ACC112 (cell line): ENCODE data around the gene BMP6.

Experiments used
- H2AFZ ChIP-seq: fragments of 200-600 bp; sonication (generic); one replicate; pipeline ENCODE4 v1.6.0; 2017; ENCODE audit warnings: antibody characterized with exemption, low read length; ENCODE audit not compliant: unreplicated experiment
- H3K27ac ChIP-seq: fragments of 200-600 bp; sonication (generic); 2 replicates; pipeline ENCODE4 v1.5.1; 2014; ENCODE audit warnings: low read depth, mild to moderate bottlenecking, antibody characterized with exemption, low read length, moderate library complexity
- H3K27me3 ChIP-seq: fragments of 200-600 bp; sonication (generic); 2 replicates; pipeline ENCODE4 v1.6.1; 2014; ENCODE audit warnings: mild to moderate bottlenecking, antibody characterized with exemption, low read length, moderate library complexity, mixed read lengths; ENCODE audit not compliant: insufficient read depth
- H3K36me3 ChIP-seq: fragments of 200-600 bp; sonication (generic); 2 replicates; pipeline ENCODE4 v1.6.1; 2016; ENCODE audit warnings: mild to moderate bottlenecking, antibody characterized with exemption, low read length, moderate library complexity, mixed read lengths; ENCODE audit not compliant: insufficient read depth
- H3K4me1 ChIP-seq: fragments of 200-600 bp; sonication (generic); one replicate; pipeline ENCODE4 v1.6.1; 2016; ENCODE audit warnings: low read length, mixed read lengths; ENCODE audit not compliant: insufficient read depth, unreplicated experiment, control insufficient read depth
- H3K4me3 ChIP-seq: fragments of 200-600 bp; sonication (generic); 2 replicates; pipeline ENCODE4 v1.5.1; 2014; ENCODE audit warnings: mild to moderate bottlenecking, low read depth, low read length
- H3K79me2 ChIP-seq: fragments of 200-600 bp; sonication (generic); one replicate; pipeline ENCODE4 v1.6.0; 2016; ENCODE audit warnings: low read length; ENCODE audit not compliant: control insufficient read depth, unreplicated experiment, insufficient read depth

The BMP6 gene

DNA sequence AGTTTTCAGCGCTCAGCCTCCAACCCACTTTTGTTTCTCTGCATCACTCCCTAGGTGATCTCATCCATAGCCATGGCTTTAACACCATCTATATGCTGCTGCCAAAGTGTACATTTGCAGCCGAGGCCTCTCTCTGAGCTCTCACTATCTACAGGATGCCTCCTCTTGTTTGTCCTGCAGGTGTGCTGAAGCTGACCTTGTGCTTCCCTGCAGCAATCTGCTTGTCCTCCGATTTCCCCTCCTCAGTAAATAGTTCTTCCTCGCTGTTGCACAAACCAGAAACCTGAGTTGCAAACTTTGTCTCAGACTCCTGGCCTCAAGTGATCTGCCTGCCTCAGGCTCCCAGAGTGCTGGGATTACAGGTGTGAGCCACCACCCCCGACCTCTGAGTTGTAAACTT is 188.4 kb downstream of the BMP6 start:
- H3K27me3 ChIP-seq, result no peaks in the 10 kb centered on the region
- peaks cover 15% of the 10 kb centered on the region for H3K4me1 ChIP-seq
- H2AFZ ChIP-seq, result no peak overlapping the region
- H3K4me3 ChIP-seq, result no peak overlapping the region
- H3K79me2 ChIP-seq, result peaks cover 7% of the 10 kb centered on the region
- H3K27ac ChIP-seq, result no peak overlapping the region
- no peaks in the 10 kb centered on the region for H3K36me3 ChIP-seq

DNA sequence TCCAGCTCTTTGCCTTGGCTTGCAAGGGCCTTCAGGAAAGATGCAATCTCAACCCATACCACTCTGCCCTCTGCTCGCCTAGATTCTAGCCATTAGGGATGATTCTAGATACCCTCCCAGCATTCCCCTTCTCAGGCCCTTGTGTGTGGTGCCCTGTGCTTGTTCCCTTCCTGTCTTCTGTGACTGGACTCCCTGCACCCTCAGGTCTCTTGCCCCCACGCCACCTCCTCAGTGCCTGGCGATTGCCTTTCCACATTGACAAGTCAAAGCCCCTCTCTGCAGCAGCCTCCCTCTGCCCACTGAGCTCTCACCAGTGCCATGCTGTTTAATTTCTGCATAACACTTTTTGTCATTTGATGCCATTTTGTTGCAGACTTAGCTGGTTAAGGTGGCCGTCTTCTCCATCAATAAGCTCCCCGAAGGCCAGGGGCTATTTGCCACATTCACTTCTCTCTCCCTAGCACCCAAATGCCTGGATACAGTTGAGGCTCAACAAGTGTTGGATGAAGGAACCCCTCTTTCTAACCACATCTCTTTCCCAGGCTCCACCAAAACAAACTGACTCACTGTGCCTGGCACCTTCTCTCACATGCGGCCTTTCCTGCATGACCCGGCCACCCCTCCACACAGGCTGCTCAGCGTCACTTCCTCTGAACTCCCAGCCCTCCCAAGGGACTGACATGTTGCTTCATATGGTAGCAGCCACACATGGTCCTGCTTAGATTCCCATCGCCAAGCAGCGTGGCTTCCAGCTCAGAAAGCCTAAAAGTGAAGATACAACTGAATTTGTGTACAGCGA is 189.3 kb downstream of the BMP6 start:
- no peaks in the 10 kb centered on the region for H3K79me2 ChIP-seq
- no peaks in the 10 kb centered on the region for H3K36me3 ChIP-seq
- H3K4me3 ChIP-seq, result no peak overlapping the region
- H3K27me3 ChIP-seq, result no peaks in the 10 kb centered on the region
- peak overlapping the region; percentile 65 for H3K27ac ChIP-seq
- peak overlapping the region; percentile 49 for H2AFZ ChIP-seq
- H3K4me1 ChIP-seq, result peaks cover 18% of the 10 kb centered on the region

DNA sequence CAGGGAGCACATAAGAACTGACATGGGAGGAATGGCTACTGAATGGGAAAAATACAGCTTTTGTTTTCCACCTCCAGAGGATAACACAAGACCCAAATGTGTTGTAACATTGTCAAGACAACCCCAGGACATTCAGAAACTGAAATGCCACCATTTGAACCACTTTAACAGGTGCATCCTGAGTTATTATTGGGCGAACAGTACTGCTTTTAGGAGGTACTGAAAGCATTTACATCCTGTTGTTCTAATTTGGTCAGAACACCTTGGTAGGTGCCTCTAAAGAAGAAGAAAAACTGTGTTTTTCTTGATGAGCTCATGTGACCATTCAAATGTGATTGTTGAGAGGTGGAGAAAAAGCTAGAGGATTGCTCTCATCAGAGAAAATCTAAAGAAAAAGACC is 191.1 kb downstream of the BMP6 start:
- Histone ChIP-seq H3K4me1 (peaks cover 18% of the 10 kb centered on the region), H3K36me3 (no peaks in the 10 kb centered on the region), H3K79me2 (no peaks in the 10 kb centered on the region), H3K27ac (no peak overlapping the region), H3K4me3 (no peak overlapping the region), H3K27me3 (no peaks in the 10 kb centered on the region), H2AFZ (no peak overlapping the region)

DNA sequence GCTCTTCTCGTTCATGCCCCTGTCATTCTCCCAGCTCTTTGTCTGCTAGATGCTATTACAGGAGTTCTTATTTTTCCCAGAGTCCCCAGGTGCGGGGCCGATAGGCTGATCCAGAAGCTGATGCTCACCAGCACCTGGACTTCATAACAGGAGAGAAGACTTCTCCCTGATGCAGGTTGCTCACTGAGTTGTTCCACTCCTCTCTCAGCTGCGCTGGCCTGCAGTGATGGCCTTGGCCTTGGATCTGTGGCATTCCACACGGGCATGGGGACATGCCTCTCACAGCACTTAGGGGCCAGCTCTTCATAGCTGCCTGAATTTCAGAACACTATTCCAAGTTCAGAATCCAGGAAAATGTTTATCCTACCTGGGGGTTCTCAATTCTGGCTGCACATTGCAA is 191.8 kb downstream of the BMP6 start:
- Histone ChIP-seq H3K4me3 (no peak overlapping the region), H3K27me3 (no peaks in the 10 kb centered on the region), H3K27ac (no peak overlapping the region), H3K4me1 (peaks cover 18% of the 10 kb centered on the region), H3K79me2 (no peaks in the 10 kb centered on the region), H3K36me3 (no peaks in the 10 kb centered on the region), H2AFZ (no peak overlapping the region)

DNA sequence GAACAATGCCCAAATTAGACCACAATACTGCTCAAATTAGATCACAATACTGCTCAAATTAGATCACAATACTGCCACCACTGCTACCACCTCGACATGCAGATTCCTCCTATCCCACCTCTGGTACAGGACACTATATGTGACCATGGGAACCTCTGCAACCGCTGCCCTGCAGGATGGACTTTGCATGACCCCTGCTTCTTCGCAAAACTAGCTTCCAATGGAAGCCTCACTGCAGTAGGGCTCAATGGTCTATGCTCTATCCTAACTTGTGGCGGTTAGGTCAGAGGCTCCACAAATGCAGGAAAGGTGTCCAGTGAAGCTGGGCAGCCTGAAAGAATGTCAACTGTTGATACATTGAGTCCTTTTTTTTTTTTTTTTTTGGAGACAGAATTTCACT is 192.5 kb downstream of the BMP6 start:
- Histone ChIP-seq H3K4me1 (peaks cover 18% of the 10 kb centered on the region), H3K4me3 (no peak overlapping the region), H3K36me3 (no peaks in the 10 kb centered on the region), H3K27me3 (no peaks in the 10 kb centered on the region), H3K27ac (no peak overlapping the region), H2AFZ (no peak overlapping the region), H3K79me2 (no peaks in the 10 kb centered on the region)

DNA sequence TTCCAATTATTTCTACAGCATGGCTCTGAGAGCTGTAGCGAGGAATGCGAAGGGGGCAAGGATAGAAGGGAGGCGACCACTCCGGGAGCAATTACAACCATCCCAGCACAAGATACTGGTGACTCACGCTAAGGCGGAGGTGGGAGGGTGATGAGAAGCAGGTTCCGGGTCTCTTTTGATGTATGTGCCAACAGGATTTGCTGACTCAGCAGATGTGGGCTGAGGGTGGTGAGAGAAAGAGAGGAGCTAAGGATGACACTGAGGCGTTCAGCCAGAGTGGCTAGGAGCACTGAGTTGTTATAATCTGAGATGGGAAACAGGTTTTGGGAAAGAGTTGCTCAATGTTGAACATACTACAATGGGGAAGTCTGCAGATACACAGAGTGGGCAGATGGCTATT is 194.0 kb downstream of the BMP6 start:
- no peaks in the 10 kb centered on the region for H3K36me3 ChIP-seq
- no peak overlapping the region for H3K27ac ChIP-seq
- H3K79me2 ChIP-seq, result no peaks in the 10 kb centered on the region
- peaks cover 16% of the 10 kb centered on the region for H3K4me1 ChIP-seq
- no peak overlapping the region for H3K4me3 ChIP-seq
- H3K27me3 ChIP-seq, result peaks cover 8% of the 10 kb centered on the region; the same call in 1 of the 2 replicates
- H2AFZ ChIP-seq, result no peak overlapping the region

DNA sequence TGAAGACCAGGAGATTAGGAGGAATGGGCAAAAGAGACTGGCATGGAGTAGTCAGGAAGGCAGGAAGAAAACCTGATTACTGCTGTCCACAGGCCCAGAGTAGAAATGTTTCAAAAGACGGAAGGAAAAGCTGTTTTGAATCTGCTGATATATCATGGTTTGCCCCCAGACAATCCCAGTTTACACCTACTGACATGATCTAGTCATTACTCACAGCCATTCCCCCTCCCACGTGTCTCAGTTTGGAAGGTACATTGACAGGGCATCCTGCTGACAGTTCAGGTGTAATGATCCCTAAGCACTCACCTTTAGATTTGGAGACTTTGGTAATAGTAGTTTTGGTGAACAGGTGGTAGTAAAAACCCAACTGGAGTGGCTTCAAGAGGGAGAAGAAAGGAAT is 194.5 kb downstream of the BMP6 start:
- H2AFZ ChIP-seq, result no peak overlapping the region
- no peak overlapping the region for H3K4me3 ChIP-seq
- H3K4me1 ChIP-seq, result peaks cover 11% of the 10 kb centered on the region
- no peaks in the 10 kb centered on the region for H3K79me2 ChIP-seq
- H3K27me3 ChIP-seq, result peaks cover 8% of the 10 kb centered on the region; the same call in 1 of the 2 replicates
- H3K36me3 ChIP-seq, result no peaks in the 10 kb centered on the region
- no peak overlapping the region for H3K27ac ChIP-seq

DNA sequence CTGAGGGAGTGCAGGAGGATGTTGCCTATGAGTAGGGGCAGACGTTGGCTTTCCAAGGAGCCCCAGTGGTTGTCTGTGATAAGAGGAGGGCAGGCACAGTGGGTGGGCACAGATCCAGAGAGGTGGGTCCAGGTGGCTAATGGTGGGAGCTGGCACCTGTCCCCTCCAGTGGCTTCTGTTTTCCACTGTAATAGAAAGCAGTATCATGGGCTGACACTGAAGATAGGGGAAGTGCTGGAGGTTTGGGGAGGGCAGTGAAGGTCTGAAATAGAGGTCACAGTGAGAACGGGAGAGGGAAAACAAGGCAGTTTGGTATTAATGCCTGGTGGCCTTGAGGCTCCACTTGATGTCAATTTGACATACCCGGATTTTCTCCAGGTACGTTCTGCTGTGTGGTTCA is 195.1 kb downstream of the BMP6 start:
- Histone ChIP-seq H3K27me3 (peaks cover 8% of the 10 kb centered on the region; the same call in 1 of the 2 replicates), H3K79me2 (no peaks in the 10 kb centered on the region), H3K4me3 (no peak overlapping the region), H3K4me1 (peaks cover 4% of the 10 kb centered on the region), H3K36me3 (no peaks in the 10 kb centered on the region), H3K27ac (no peak overlapping the region), H2AFZ (no peak overlapping the region)

DNA sequence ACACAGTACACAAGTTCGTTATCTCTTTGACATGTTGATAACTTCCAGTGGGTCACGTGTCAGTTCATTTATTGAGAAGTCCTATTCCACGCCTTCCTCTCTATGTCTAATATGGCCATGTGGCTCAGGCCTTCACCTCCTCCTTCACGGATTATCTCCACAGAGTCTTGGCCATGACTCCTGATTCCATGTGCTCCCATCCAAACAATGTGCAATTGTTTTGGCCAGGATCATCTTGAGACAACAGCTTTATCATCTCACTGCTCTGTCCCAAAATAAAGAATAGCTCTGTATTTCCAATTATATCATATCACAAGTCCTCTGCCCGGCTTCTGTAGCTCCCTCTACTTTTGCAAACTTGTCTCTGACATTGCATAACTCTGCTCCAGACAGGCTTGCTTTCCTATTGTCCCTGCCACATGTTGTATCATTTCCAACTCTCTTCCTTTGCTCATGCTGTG is 195.8 kb downstream of the BMP6 start:
- Histone ChIP-seq H3K4me1 (peaks cover 3% of the 10 kb centered on the region), H3K36me3 (no peaks in the 10 kb centered on the region), H3K27ac (no peak overlapping the region), H2AFZ (no peak overlapping the region), H3K79me2 (no peaks in the 10 kb centered on the region), H3K27me3 (peaks cover 8% of the 10 kb centered on the region; the same call in 1 of the 2 replicates), H3K4me3 (no peak overlapping the region)

DNA sequence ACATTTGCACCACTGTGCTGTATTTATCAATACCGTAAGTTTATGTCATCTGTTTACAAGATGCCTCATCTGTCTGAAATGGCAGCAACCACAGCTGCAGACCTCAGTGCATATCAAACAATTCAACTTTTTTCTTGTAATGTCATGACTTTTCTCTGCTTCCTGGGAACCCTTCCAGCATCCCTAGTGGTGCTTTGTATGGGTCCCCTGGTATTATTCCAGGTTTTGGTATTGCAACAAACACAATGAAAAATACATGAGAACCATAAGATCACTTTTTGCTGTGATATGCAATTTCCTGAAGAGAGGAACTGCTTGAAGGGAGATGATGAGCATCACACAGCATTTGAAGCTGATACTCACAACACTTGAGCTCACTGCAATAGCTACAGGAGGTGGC is 196.7 kb downstream of the BMP6 start:
- Histone ChIP-seq H3K79me2 (no peaks in the 10 kb centered on the region), H3K27me3 (peaks cover 8% of the 10 kb centered on the region; the same call in 1 of the 2 replicates), H3K4me1 (peaks cover 3% of the 10 kb centered on the region), H2AFZ (no peak overlapping the region), H3K27ac (no peak overlapping the region), H3K4me3 (no peak overlapping the region), H3K36me3 (no peaks in the 10 kb centered on the region)

DNA sequence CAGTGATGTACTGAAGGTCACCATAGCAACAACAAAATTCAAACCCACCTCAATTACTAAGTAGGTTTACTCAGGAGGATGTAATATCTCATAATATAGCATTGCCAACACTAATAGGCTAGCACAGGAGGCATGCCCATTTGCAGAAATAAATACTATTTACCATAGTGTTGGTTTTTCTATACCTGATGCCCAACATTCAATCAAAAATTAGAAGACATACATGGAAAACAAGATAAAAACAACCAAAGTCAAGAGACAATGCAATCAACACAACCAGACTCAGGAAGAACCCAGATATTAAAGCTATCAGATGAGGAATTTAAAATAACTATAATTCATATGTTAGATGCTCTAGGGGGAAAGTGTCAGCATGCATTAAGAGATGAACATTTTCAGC is 199.0 kb downstream of the BMP6 start:
- Histone ChIP-seq H3K79me2 (no peaks in the 10 kb centered on the region), H3K4me3 (no peak overlapping the region), H3K27ac (no peak overlapping the region), H3K36me3 (no peaks in the 10 kb centered on the region), H3K27me3 (peaks cover 8% of the 10 kb centered on the region; the same call in 1 of the 2 replicates), H2AFZ (no peak overlapping the region), H3K4me1 (peaks cover 2% of the 10 kb centered on the region)
